ENCODE data around the gene POPDC2. TPM values are rescaled to one million over a fixed set of nuclear protein-coding genes. Genes with fewer than 3 reads are reported as not detected.

The POPDC2 gene
- total and polyA plus RNA-seq, 2 of the 4 experiments (the other 2 are of a cell fraction), result under 0.01 to 0.29 TPM

DNA sequence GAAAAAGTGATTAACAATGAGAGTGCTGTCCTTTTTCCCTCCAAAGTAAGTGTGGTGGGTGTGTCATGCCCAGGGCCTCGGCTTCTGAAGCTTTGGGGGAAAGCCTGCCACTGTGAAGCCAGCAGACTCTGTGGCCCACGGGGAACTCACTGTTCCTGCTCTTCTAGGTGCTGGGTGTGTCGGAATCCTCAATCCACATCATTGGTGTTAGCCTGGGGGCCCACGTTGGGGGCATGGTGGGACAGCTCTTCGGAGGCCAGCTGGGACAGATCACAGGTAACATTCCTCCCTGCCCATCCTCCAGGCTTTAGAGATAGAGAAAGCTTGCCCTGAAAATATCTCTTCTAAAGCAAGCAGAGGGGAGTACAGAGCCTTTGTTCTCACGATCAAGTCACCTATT lies 51.1 kb downstream of the POPDC2 start:
- no peaks in the 10 kb centered on the region for H3K9me1 ChIP-seq (ENCODE audit: insufficient read depth, low read length)
- DNase-seq (no peak), ATAC-seq (ENCODE audit: low read depth) (no peak)
- H4K20me1 ChIP-seq (ENCODE audit: insufficient read depth, low read length), result no peaks in the 10 kb centered on the region
- H2AK9ac ChIP-seq (replicated peaks; ENCODE audit: low read depth, low read length, poor library complexity), result no peak overlapping the region
- H3K9ac ChIP-seq (ENCODE audit: low read depth, low read length), result no peak overlapping the region
- H3K56ac ChIP-seq (ENCODE audit: extremely low read depth, insufficient read depth, low read length), result no peak overlapping the region
- TF ChIP-seq, protein P1, sequence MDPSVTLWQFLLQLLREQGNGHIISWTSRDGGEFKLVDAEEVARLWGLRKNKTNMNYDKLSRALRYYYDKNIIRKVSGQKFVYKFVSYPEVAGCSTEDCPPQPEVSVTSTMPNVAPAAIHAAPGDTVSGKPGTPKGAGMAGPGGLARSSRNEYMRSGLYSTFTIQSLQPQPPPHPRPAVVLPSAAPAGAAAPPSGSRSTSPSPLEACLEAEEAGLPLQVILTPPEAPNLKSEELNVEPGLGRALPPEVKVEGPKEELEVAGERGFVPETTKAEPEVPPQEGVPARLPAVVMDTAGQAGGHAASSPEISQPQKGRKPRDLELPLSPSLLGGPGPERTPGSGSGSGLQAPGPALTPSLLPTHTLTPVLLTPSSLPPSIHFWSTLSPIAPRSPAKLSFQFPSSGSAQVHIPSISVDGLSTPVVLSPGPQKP (IDR thresholded peaks at IDR 0.05; ENCODE audit: borderline replicate concordance, low read depth, low read length), result no peak
- TF ChIP-seq NFE2L2 (IDR thresholded peaks at IDR 0.05; ENCODE audit: low read depth, low read length) (no peak), POLR2A (IDR thresholded peaks at IDR 0.05; ENCODE audit: low read depth, low read length) (no peak), CEBPB (IDR thresholded peaks at IDR 0.05; ENCODE audit: low read depth, low read length) (no peak), MAFK (IDR thresholded peaks at IDR 0.05; ENCODE audit: low read depth, low read length) (no peak), RCOR1 (IDR thresholded peaks at IDR 0.05; ENCODE audit: insufficient replicate concordance, low read length) (no peak), SMC3 (IDR thresholded peaks at IDR 0.05; ENCODE audit: low read depth, low read length) (no peak), MAZ (IDR thresholded peaks at IDR 0.05; ENCODE audit: borderline replicate concordance, low read depth, low read length) (no peak), BHLHE40 (IDR thresholded peaks at IDR 0.05; ENCODE audit: low read depth, low read length) (no peak), RFX5 (IDR thresholded peaks at IDR 0.05; ENCODE audit: low read depth, low read length) (no peak)
- TF ChIP-seq, protein P2, sequence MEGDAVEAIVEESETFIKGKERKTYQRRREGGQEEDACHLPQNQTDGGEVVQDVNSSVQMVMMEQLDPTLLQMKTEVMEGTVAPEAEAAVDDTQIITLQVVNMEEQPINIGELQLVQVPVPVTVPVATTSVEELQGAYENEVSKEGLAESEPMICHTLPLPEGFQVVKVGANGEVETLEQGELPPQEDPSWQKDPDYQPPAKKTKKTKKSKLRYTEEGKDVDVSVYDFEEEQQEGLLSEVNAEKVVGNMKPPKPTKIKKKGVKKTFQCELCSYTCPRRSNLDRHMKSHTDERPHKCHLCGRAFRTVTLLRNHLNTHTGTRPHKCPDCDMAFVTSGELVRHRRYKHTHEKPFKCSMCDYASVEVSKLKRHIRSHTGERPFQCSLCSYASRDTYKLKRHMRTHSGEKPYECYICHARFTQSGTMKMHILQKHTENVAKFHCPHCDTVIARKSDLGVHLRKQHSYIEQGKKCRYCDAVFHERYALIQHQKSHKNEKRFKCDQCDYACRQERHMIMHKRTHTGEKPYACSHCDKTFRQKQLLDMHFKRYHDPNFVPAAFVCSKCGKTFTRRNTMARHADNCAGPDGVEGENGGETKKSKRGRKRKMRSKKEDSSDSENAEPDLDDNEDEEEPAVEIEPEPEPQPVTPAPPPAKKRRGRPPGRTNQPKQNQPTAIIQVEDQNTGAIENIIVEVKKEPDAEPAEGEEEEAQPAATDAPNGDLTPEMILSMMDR (conservative IDR thresholded peaks at IDR 0.05; ENCODE audit: low read depth, low read length), result no peak
- no peak overlapping the region for H2AFZ ChIP-seq (replicated peaks; ENCODE audit: low read length, poor library complexity)
- H3K36me3 ChIP-seq (ENCODE audit: control insufficient read depth, insufficient read depth, low read length), result no peaks in the 10 kb centered on the region
- no peak overlapping the region for H2BK15ac ChIP-seq (ENCODE audit: low read depth, low read length)
- H3K79me1 ChIP-seq (ENCODE audit: low read depth in 1 of 2, low read length in 2 of 2), result no peaks in the 10 kb centered on the region
- H3K4me1 ChIP-seq (ENCODE audit: control insufficient read depth, insufficient read depth, low read length), result no peaks in the 10 kb centered on the region
- dilution Hi-C loops (cut with HindIII; ENCODE audit: low sequenced_read_pairs, unreplicated experiment), result no loop called here
- no peak overlapping the region for H4K91ac ChIP-seq (ENCODE audit: insufficient read depth, low read depth, low read length)
- CTCF ChIA-PET, result no interaction called here
- BruUV-seq (replicated peaks), result no TSS peak
- H3K27ac ChIP-seq (ENCODE audit: insufficient read depth, low read length), result no peak overlapping the region
- no peak overlapping the region for H2BK20ac ChIP-seq (ENCODE audit: low read depth, low read length)
- no peak overlapping the region for H3K18ac ChIP-seq (ENCODE audit: low read depth, low read length)
- no peak overlapping the region for H2BK5ac ChIP-seq (ENCODE audit: low read depth, low read length, poor library complexity, severe bottlenecking)
- H3K4me2 ChIP-seq (ENCODE audit: low read depth, low read length), result no peak overlapping the region
- in situ Hi-C loops (cut with MboI; ENCODE audit: low sequenced_read_pairs), result no loop called here
- H4K8ac ChIP-seq (ENCODE audit: low read depth in 2 of 2, low read length in 2 of 2), result no peak overlapping the region
- intact Hi-C loops (cut with micrococcal nuclease), result no loop called here
- H2AK5ac ChIP-seq (ENCODE audit: low read depth, low read length), result no peak overlapping the region
- peaks cover 10% of the 10 kb centered on the region for H3K27me3 ChIP-seq (ENCODE audit: control insufficient read depth, insufficient read depth, low read length)
- WGBS, 2 experiments (ENCODE audit: extremely low coverage in 2 of 2, insufficient read length in 1 of 2), result 60% methylated on average over 1 of the region's 6 CpGs; no CpG with 5 or more reads in 1 of the 2 experiments
- POLR2A ChIA-PET (ENCODE audit: unreplicated experiment), result no interaction called here
- no peaks in the 10 kb centered on the region for H3K9me3 ChIP-seq (ENCODE audit: control insufficient read depth, insufficient read depth, low read length)
- H3K23ac ChIP-seq (ENCODE audit: low read depth, low read length), result no peak overlapping the region
- H3K4me3 ChIP-seq (ENCODE audit: insufficient read depth, low read depth, low read length), result no peak overlapping the region
- H3K14ac ChIP-seq (replicated peaks; ENCODE audit: low read depth, low read length), result no peak overlapping the region
- no peak overlapping the region for H4K5ac ChIP-seq (ENCODE audit: low read depth, low read length)
- H3K4ac ChIP-seq (ENCODE audit: low read depth, low read length), result no peak overlapping the region
- no peak overlapping the region for H2BK120ac ChIP-seq (ENCODE audit: low read depth, low read length)
